ENCODE data around the gene RILP. TPM values are rescaled to one million over a fixed set of nuclear protein-coding genes. Genes with fewer than 3 reads are reported as not detected.

Gene RILP
- total RNA-seq, 2 donors from 2014 or later, result 21.0 to 68.2 TPM

DNA sequence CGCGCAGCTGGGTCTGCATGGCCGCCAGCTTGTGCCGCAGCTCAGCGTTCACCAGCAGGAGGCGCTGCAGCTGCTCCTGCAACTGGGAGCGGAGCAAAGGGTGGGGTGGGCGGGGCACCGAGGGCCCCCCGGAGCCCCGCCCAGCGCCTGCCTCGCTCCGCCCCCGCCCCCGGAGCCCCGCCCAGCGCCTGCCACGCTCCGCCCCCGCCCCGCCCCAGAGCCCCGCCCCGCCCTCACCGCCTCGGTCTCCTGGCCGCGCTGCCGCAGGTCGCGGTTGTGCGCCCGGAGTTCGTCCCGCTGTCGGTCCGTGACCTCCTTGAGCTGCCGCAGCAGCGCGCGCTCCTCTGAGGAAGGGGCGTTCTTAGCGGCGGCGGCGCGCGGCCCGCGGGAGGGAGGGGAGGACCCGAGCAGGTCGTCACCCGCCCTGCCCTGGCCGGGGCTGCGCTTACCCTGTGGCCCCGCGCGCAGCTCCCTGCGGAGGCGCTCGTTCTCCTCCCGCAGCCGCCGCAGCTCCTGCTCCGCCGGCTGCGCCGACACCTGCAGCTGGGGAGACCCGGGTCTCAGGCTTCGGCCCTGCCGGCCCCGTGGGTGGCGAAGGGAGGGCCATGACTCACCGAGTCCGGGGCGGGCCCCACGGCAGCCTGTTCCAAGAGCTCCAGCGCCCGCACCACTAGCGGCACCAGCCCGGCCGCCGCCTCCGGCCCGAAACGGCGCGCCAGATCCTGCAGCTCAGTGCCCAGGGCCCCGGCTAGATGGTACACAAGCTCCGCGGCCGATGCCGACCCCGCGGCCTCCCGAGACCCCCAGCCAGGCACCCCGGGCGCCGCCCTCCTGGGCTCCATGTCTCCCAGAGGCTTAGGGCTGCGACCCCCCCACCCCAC lies 463 bp downstream of the RILP start:
- peak; percentile 76 for ATAC-seq
- Histone ChIP-seq H3K27me3 (no peaks in the 10 kb centered on the region), H3K36me3 (replicated peaks in 1 of 2; ENCODE audit: insufficient read depth in 1 of 2, low read depth in 2 of 2) (peaks cover 17 to 32% of the 10 kb centered on the region in 2 donors), H3K9me3 (no peaks in the 10 kb centered on the region), H3K4me3 (peak overlapping the region; percentile 53 to 69), H3K27ac (peak overlapping the region; percentile 96 to 100 (median 98)), H3K4me1 (peaks cover 51% of the 10 kb centered on the region)
- intact Hi-C loops (cut with DNase I), result no loop called here
- peak; percentile 76 to 77 (median 76) for TF ChIP-seq POLR2A (IDR thresholded peaks at IDR 0.05)
- TF ChIP-seq, protein P1, sequence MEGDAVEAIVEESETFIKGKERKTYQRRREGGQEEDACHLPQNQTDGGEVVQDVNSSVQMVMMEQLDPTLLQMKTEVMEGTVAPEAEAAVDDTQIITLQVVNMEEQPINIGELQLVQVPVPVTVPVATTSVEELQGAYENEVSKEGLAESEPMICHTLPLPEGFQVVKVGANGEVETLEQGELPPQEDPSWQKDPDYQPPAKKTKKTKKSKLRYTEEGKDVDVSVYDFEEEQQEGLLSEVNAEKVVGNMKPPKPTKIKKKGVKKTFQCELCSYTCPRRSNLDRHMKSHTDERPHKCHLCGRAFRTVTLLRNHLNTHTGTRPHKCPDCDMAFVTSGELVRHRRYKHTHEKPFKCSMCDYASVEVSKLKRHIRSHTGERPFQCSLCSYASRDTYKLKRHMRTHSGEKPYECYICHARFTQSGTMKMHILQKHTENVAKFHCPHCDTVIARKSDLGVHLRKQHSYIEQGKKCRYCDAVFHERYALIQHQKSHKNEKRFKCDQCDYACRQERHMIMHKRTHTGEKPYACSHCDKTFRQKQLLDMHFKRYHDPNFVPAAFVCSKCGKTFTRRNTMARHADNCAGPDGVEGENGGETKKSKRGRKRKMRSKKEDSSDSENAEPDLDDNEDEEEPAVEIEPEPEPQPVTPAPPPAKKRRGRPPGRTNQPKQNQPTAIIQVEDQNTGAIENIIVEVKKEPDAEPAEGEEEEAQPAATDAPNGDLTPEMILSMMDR (IDR thresholded peaks at IDR 0.05), result peak in 4 of 7 experiments; percentile 90 to 99 (median 96)
- WGBS, 2 donors, result 0% methylated on average over 63 of the region's 100 CpGs; no CpG with 5 or more reads in 1 of the 2 donors
- DNase-seq, result peak; percentile 95 to 98 (median 96)

DNA sequence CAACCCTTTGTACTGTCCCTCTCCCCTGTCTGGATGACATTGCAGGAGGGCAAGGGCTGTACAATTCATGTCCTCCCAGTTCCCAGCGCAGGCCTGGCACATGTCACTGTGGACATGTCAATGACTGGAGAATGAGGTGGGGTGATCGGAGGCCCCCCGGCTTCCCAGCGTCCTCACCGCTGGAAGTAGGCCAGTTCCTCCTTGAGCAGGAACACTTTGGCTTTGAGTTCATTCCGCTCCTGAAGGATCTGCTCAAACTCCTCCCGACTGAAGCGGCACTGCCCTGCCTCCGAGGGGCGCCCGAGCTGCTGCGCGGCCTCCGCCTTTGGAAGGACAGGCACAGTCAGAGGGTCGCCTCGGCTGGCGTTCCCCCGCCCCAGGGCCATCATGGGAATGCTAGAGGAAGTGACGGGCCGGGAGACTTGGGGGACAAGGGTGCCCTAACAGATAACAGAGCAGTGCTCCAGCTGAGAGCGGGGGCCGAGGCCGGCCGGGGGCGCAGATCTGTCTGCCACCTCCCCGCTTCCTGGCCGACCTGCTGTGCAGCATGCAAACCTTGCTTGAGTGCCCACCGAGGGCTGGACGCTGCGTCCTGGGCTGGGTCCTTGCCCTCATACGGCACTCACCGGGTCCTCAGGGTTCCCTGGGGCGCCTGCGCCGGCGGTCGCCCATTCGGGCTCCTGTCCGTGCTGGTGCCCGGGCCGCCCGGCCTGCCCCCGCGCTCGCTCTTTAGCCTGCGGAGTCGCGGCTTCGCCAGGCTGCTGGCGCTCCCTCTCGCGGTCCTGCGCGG lies 1.3 kb downstream of the RILP start:
- no peaks in the 10 kb centered on the region for H3K9me3 ChIP-seq
- TF ChIP-seq POLR2A (IDR thresholded peaks at IDR 0.05), result no peak
- TF ChIP-seq, protein P1 (IDR thresholded peaks at IDR 0.05), result peak in 3 of 7 experiments; percentile 85 to 99 (median 90)
- WGBS, 2 donors, result 7 to 9% methylated on average over 24 to 50 of the region's 54 CpGs
- H3K27ac ChIP-seq, result peak overlapping the region; percentile 53 to 100 (median 86)
- intact Hi-C loops (cut with DNase I), result no loop called here
- ATAC-seq (no peak), DNase-seq (peak in 3 of 4 donors; percentile 54 to 55 (median 55))
- H3K36me3 ChIP-seq (replicated peaks in 1 of 2; ENCODE audit: insufficient read depth in 1 of 2, low read depth in 2 of 2), result peaks cover 8 to 23% of the 10 kb centered on the region in 2 donors
- H3K27me3 ChIP-seq, result no peaks in the 10 kb centered on the region
- H3K4me3 ChIP-seq, result peak overlapping the region; percentile 20 to 33
- peaks cover 60% of the 10 kb centered on the region for H3K4me1 ChIP-seq

DNA sequence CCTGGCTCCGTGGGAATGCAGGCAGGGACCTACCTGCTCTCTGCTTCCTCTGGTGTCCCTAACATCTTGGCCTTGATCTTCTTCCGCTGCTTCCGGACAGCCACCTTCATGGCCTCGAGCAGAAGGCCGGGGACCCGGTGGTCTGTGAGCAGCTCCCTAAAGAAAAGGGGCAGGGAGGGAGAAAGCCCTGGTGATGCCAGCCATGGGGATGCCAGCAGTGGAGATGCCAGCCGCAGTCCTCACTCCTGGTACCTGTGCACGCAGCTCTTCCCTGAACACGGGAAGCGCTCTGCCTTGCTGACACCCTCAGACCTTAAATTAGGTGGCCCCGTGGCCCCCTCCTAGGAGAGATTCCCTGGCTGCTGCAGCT lies 1.9 kb downstream of the RILP start:
- H3K27me3 ChIP-seq, result no peaks in the 10 kb centered on the region
- DNase-seq, result peak in 1 of 4 donors; percentile 23
- WGBS, 2 donors, result 52 to 69% methylated on average over 8 to 11 of the region's 11 CpGs

DNA sequence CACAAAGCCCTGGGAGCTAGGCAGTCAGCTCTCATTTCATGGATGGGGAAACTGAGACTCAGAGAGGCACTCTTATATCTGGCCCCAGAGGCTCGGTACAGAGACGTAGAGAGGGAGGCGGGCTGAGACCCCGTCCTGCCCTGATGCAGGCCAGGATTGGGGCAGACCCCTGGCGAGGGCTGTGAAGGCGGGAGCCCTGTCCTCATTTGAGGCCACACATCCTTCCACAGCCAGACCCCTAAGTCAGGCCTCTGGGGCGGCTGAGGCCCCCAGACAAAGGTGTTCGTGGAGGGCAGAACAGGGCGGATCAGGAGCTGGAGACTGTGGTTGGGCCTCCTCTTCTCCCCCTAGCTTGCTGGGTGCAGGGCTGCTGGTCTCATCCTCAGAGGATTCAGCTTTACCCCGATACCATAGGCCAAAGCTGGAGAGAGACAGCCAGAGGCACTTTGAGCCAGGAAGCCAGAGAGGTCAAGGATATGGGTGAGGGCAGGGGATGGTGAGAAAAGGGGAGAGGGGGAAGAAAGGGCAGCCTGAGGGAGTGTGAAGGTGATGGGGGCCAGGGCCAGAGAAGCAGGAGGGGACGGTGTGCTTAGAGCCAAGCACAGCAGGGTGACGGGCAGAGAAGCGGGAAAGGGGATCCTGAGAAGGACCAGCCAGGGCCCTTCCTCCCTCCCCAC lies 3.3 kb downstream of the RILP start:
- ATAC-seq (no peak), DNase-seq (no peak)
- Histone ChIP-seq H3K36me3 (replicated peaks in 1 of 2; ENCODE audit: insufficient read depth in 1 of 2, low read depth in 2 of 2) (peaks cover 0 to 8% of the 10 kb centered on the region in 2 donors), H3K4me1 (peaks cover 61% of the 10 kb centered on the region), H3K4me3 (no peak overlapping the region), H3K9me3 (no peaks in the 10 kb centered on the region), H3K27me3 (no peaks in the 10 kb centered on the region), H3K27ac (no peak overlapping the region)
- intact Hi-C loops (cut with DNase I), result no loop called here
- 78 to 83% methylated on average over 9 to 12 of the region's 13 CpGs for WGBS, 2 donors
- TF ChIP-seq, protein P1 (IDR thresholded peaks at IDR 0.05), result no peak
- no peak for TF ChIP-seq POLR2A (IDR thresholded peaks at IDR 0.05)

More for the DNA sequence above, 1.9 kb downstream of the RILP start:
- H3K36me3 ChIP-seq (replicated peaks in 1 of 2; ENCODE audit: insufficient read depth in 1 of 2, low read depth in 2 of 2), result peaks cover 2 to 17% of the 10 kb centered on the region in 2 donors
- TF ChIP-seq POLR2A (IDR thresholded peaks at IDR 0.05), result no peak
- TF ChIP-seq, protein P1 (IDR thresholded peaks at IDR 0.05), result no peak
- no peak overlapping the region for H3K27ac ChIP-seq
- H3K4me1 ChIP-seq, result peaks cover 61% of the 10 kb centered on the region
- H3K4me3 ChIP-seq, result no peak overlapping the region
- intact Hi-C loops (cut with DNase I), result no loop called here
- no peak for ATAC-seq
- no peaks in the 10 kb centered on the region for H3K9me3 ChIP-seq
